ENCODE measurements around the gene HOXC10.

DNA sequence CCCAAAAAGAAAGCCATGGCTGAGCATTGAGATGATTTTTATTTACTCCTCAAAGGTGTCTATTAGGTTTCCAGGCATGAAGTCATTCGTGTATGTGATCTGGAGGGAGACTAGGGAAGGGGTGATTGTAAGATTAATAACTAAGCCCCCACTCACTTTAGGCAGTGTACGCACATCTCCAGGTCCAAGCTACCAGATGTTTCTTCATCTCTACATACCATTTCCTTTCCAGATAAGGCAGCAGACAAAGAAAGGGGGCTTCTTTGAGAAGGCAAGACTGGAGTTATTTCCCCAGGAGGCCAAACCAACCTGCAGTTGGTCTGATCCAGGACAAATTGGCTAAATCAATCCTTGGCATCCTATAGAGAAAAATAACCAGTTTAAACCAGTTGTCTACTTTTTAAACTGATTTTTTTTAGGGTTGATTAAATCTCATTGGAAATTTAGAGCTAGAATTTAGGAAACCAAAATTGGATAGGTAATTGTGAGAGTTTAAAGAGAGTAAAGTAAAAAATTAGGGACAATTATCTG is 42.4 kb upstream of the HOXC10 start:
- TF ChIP-seq EZH2 (IDR thresholded peaks at IDR 0.05): no peak
- no peak for TF ChIP-seq POLR2AphosphoS5 (IDR thresholded peaks at IDR 0.05; ENCODE audit: borderline replicate concordance, low read depth, low read length)
- TF ChIP-seq FOXP2 (optimal IDR thresholded peaks at IDR 0.05; ENCODE audit: control extremely low read depth, extremely low read length, insufficient read depth): no peak

All from SK-N-MC (cell line).